ENCODE data around the gene TBX19.

Gene TBX19

GRCh38 chr1:168362991-168363390, 82.3 kb downstream of the TBX19 start:
- no peak for DNase-seq

All from KG1 (cell line).